HG03354 (cell line): ENCODE measurements around the gene FMNL1.

Experiments used
- ATAC-seq: cut with Tn5 transposase; IDR thresholded peaks from one replicate; pipeline ENCODE4 v1.9.1; 2021; ENCODE audit warnings: mild to moderate bottlenecking; ENCODE audit not compliant: unreplicated experiment, poor library complexity, severe bottlenecking

The FMNL1 gene

GRCh38 chr17:45293413-45294211 is 71.9 kb downstream of the FMNL1 start:
- no peak for ATAC-seq

- ATAC-seq: no peak
Measured at GRCh38 chr17:45294506-45294905, 72.8 kb downstream of the FMNL1 start.

- no peak for ATAC-seq
Measured at GRCh38 chr17:45296003-45296832, 74.5 kb downstream of the FMNL1 start.

GRCh38 chr17:45296833-45297124 is 75.1 kb downstream of the FMNL1 start:
- ATAC-seq: no peak
